Gastroesophageal sphincter (tissue), 4 donors: ENCODE data around the gene SLC38A10. TPM values are rescaled to one million over a fixed set of nuclear protein-coding genes. Genes with fewer than 3 reads are reported as not detected.

Experiments
- ATAC-seq: fragments of 150-250 bp; one replicate; pipeline ENCODE4 v1.9.1; 2016; ENCODE audit warnings: mild to moderate bottlenecking, moderate library complexity
- H3K27ac ChIP-seq, 4 donors: fragments of 200-600 bp; sonication (generic) in 3 of 4; 1 replicate in 3 of 4; 2 replicates in 1 of 4; pipeline ENCODE4 v1.5.1; 2016 to 2019
- H3K27me3 ChIP-seq: fragments of 200-600 bp; sonication (generic); one replicate; pipeline ENCODE4 v1.5.1; 2019
- H3K36me3 ChIP-seq, 2 donors: fragments of 200-600 bp; sonication (generic); one replicate each; pipeline ENCODE4 v1.5.1; 2019; ENCODE audit warnings: control low read depth in 1 of 2
- H3K4me1 ChIP-seq, 3 donors: fragments of 200-600 bp; sonication (generic); 1 replicate in 2 of 3; 2 replicates in 1 of 3; pipeline ENCODE4 v1.5.1; 2016 to 2019; ENCODE audit warnings: control low read depth in 2 of 3
- H3K4me3 ChIP-seq, 2 donors: fragments of 200-600 bp; sonication (generic); one replicate each; pipeline ENCODE4 v1.5.1; 2019; ENCODE audit warnings: mild to moderate bottlenecking in 1 of 2, moderate library complexity in 1 of 2
- H3K9me3 ChIP-seq, 3 donors: fragments of 200-600 bp; sonication (generic); one replicate each; pipeline ENCODE4 v1.5.1; 2017 to 2019; ENCODE audit warnings: control low read depth in 2 of 3
- EP300 ChIP-seq: sonication (generic); formaldehyde crosslinking; IDR thresholded peaks from one replicate; pipeline ENCODE4 v1.6.1; 2017; ENCODE audit warnings: antibody characterized with exemption, mild to moderate bottlenecking
- POLR2A ChIP-seq, 2 donors: fragments of 450-650 bp; IDR thresholded peaks; one replicate each; pipeline ENCODE4 v1.6.1; 2017; ENCODE audit warnings: antibody characterized with exemption in 2 of 2, mild to moderate bottlenecking in 2 of 2, moderate library complexity in 1 of 2
- POLR2AphosphoS5 ChIP-seq: sonication (generic); formaldehyde crosslinking; IDR thresholded peaks from one replicate; pipeline ENCODE4 v1.6.1; 2017; ENCODE audit warnings: antibody characterized with exemption
- WGBS, 2 donors: methylation state at CpG; one replicate each; pipeline ENCODE4 v1.1.5; 2018; ENCODE audit warnings: low coverage in 1 of 2; 5-methylcytosine and 5-hydroxymethylcytosine counted together
- total RNA-seq, 4 donors: library from RNA; depleted of rRNA; stranded (reverse); fragments of >200 nt; gene quantifications; one replicate each; pipeline ENCODE4 v1.1.0, GENCODE V29; 2016
- TF ChIP-seq, protein P1 (sequence below), 4 experiments: fragments of 200-600 bp in 2 of 4; fragments of 450-650 bp in 2 of 4; sonication (generic) in 1 of 4; IDR thresholded peaks; one replicate each; pipeline ENCODE4 v1.5.1; 2017 to 2019; ENCODE audit warnings: antibody characterized with exemption in 4 of 4, mild to moderate bottlenecking in 2 of 4, moderate library complexity in 2 of 4

SLC38A10 gene
- total RNA-seq, 4 donors from 2014 or later, result 70.5 to 99.6 (median 81.8) TPM

DNA sequence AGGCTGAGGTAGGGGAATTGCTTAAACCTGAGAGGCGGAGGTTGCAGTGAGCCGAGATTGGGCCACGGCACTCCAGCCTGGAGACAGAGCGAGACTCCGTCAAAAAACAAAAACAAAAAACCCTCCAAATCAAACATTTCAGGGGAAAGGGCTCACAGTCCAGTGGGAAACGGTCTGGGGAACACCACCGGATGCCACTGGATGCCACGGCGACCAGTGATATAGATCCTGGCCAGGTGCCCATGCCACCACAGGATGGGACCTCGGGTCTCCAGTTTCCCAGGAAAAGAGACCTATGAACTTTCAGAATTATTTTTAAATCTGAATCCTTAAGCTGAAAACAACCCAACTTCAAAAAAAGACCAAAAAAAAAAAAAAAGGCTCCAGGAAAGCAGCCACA, 84.6 kb downstream of the SLC38A10 start:
- peaks cover 0 to 27% of the 10 kb centered on the region in 2 donors for H3K36me3 ChIP-seq
- no peak overlapping the region for H3K27ac ChIP-seq
- no peak for ATAC-seq
- no peak for TF ChIP-seq POLR2A (IDR thresholded peaks at IDR 0.05)
- TF ChIP-seq POLR2AphosphoS5, result no peak
- TF ChIP-seq, protein P1, sequence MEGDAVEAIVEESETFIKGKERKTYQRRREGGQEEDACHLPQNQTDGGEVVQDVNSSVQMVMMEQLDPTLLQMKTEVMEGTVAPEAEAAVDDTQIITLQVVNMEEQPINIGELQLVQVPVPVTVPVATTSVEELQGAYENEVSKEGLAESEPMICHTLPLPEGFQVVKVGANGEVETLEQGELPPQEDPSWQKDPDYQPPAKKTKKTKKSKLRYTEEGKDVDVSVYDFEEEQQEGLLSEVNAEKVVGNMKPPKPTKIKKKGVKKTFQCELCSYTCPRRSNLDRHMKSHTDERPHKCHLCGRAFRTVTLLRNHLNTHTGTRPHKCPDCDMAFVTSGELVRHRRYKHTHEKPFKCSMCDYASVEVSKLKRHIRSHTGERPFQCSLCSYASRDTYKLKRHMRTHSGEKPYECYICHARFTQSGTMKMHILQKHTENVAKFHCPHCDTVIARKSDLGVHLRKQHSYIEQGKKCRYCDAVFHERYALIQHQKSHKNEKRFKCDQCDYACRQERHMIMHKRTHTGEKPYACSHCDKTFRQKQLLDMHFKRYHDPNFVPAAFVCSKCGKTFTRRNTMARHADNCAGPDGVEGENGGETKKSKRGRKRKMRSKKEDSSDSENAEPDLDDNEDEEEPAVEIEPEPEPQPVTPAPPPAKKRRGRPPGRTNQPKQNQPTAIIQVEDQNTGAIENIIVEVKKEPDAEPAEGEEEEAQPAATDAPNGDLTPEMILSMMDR (IDR thresholded peaks at IDR 0.05), result no peak
- no peak for TF ChIP-seq EP300
- WGBS, 2 donors, result 70% methylated on average over 9 of the region's 10 CpGs; no CpG with 5 or more reads in 1 of the 2 donors
- H3K27me3 ChIP-seq, result no peaks in the 10 kb centered on the region
- H3K4me1 ChIP-seq, result no peaks in the 10 kb centered on the region
- no peak overlapping the region for H3K4me3 ChIP-seq
- H3K9me3 ChIP-seq, result no peaks in the 10 kb centered on the region

DNA sequence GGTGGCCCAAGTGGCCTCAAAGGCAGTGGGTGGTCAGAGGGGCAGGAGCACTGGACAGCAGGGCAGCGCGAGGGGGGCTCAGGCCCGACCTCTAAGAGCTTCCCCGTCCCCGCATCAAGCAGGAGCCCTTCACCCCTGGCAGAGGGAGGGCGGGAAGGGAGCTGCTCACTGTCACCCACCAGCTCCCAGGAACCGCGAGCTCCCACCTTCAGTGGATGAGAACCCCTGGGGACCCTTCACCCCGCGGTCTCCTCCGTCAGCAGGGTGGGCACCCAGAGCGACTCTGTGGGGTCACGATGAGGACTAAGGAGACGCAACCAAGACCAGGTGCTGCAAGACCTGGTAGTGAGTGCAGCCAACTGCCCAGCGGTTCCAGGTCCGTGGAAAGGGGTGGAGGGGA, 86.0 kb downstream of the SLC38A10 start:
- H3K27me3 ChIP-seq, result no peaks in the 10 kb centered on the region
- WGBS, 2 donors, result no CpG with 5 or more reads among the region's 16 CpGs
- TF ChIP-seq EP300 (no peak), POLR2AphosphoS5 (no peak), POLR2A (IDR thresholded peaks at IDR 0.05) (no peak)
- TF ChIP-seq, protein P1 (IDR thresholded peaks at IDR 0.05), result no peak

DNA sequence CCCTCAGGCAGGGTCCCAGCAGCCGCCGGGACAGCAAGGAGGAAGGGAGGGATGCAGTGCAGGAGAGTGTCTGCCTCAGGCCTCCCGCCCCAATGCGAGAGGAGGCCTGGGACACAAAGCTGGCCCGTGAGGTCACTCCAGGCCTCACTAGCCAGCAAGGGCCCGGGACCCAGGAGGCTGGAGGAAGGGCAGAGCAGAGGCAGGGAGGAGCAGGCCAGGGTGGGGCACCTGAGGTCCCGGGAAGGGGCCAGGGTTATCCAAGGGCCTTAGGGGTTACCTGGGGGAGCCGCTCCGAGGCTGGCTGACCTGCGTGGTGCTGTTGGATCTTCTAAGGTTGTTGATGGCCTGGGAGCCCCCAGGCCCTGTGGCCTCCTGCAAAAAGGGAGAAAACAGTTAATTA, 86.5 kb downstream of the SLC38A10 start:
- H3K9me3 ChIP-seq, result no peaks in the 10 kb centered on the region
- H3K27ac ChIP-seq, result no peak overlapping the region
- no peak overlapping the region for H3K4me3 ChIP-seq
- H3K36me3 ChIP-seq, result peaks cover 0 to 44% of the 10 kb centered on the region in 2 donors
- no peaks in the 10 kb centered on the region for H3K4me1 ChIP-seq
- 88 to 90% methylated on average over 2 to 3 of the region's 10 CpGs for WGBS, 2 donors
- TF ChIP-seq POLR2A (IDR thresholded peaks at IDR 0.05) (no peak), POLR2AphosphoS5 (no peak), EP300 (no peak)
- TF ChIP-seq, protein P1 (IDR thresholded peaks at IDR 0.05), result no peak
- no peaks in the 10 kb centered on the region for H3K27me3 ChIP-seq
- no peak for ATAC-seq

More for the DNA sequence above, 86.0 kb downstream of the SLC38A10 start:
- Histone ChIP-seq H3K27ac (no peak overlapping the region), H3K4me3 (no peak overlapping the region), H3K9me3 (no peaks in the 10 kb centered on the region), H3K4me1 (no peaks in the 10 kb centered on the region), H3K36me3 (peaks cover 0 to 39% of the 10 kb centered on the region in 2 donors)
- no peak for ATAC-seq

DNA sequence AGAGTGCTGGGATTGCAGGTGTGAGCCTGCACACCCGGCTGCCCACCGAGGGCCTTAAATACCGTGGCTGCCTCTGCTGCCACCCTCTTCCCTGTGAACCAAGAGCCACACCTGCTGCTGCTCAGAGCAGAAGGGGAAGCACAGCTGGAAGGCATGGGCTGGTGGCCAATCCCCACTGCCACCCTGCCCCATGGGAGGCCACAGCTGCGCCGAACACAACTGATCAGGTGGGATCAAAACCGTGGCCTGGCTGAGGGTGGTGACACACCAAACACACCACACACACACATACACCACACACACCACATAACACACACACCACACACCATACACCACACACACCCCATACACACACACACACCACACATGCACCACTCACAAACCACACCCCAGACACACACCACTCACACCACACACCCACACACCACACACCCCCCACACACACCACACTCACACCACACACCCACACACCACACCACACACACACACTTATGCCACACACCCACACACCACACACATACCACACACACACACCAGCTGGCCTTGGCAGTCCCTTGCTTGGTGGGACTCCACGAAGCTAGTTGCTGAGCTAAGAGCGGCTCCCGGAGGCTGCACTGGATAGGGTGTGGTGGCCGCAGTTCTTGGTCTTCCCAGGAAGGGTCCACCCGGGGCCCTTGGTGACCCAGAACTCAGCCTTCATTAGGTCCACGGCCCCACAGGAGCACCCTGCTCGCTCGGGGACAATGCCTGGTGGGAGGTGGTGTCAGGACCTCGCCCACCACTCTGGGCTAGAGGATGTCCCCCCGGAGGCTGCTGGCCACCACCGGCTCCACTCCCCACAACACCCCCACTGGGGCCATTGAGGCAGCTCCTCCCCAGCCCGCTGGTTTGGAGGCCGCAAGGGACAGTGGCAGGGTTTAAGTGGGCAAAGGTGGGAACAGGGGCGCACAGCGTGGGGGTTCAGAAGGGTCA, 87.2 kb downstream of the SLC38A10 start:
- no peaks in the 10 kb centered on the region for H3K27me3 ChIP-seq
- H3K9me3 ChIP-seq, result no peaks in the 10 kb centered on the region
- H3K36me3 ChIP-seq, result peaks cover 0 to 51% of the 10 kb centered on the region in 2 donors
- TF ChIP-seq POLR2A (IDR thresholded peaks at IDR 0.05) (no peak), EP300 (no peak), POLR2AphosphoS5 (no peak)
- TF ChIP-seq, protein P1 (IDR thresholded peaks at IDR 0.05), result no peak
- no peaks in the 10 kb centered on the region for H3K4me1 ChIP-seq
- 100% methylated on average over 2 of the region's 21 CpGs; no CpG with 5 or more reads in 1 of the 2 donors for WGBS, 2 donors
- no peak for ATAC-seq
- H3K27ac ChIP-seq, result no peak overlapping the region
- no peak overlapping the region for H3K4me3 ChIP-seq
